ENCODE results near the gene P2RY12.

Gene P2RY12

DNA sequence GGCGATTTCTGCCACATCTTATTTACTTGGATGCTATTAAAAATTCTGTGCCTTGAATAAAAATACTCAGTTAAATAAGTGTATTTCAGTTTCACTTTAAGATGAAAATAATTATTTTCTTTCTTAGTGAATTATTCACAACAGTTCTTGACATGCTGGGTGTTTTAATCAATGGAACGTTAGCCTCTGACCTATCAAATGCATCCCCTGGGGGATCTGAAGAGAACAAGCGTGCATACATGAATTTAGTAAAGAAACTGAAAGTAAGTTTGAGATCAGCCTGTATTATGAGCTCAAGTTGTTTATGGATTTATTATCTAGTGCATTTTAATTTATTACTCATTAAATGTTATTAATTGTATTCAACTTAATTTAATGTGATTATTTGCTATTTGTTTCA, 597 bp downstream of the P2RY12 start:
- Histone ChIP-seq H2AFZ (ENCODE audit: low read depth, low read length) (no peak overlapping the region), H3K4me3 (ENCODE audit: low read length) (peak overlapping the region; percentile 64)

DNA sequence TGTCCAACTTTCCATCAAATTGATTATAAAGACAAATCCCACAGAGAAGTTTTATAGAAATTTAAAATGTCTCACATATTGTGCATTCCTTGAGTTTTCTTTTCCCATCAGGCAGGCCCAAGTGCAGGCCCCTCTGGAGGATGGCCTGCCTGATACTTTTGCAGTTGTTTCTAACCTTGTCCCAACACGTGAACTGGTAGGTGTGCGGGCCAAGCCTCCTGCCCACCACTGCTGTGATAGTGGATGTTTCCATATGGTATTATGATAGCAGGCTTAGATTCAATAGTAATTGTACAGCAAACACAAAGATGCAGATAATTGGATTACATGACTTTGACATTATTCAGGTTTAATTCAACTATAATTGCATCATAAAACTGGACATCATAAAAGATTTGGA, 1.4 kb downstream of the P2RY12 start:
- Histone ChIP-seq H3K4me1 (ENCODE audit: low read length) (peaks cover 80% of the 10 kb centered on the region), H3K36me3 (replicated peaks; ENCODE audit: low read depth, low read length) (no peaks in the 10 kb centered on the region), H3K27me3 (ENCODE audit: low read depth, low read length) (no peaks in the 10 kb centered on the region), H2AFZ (ENCODE audit: low read depth, low read length) (peak overlapping the region; percentile 28; the same call in 1 of the 2 replicates), H3K4me3 (ENCODE audit: low read length) (peak overlapping the region; percentile 7; the same call in 1 of the 2 replicates), H3K79me2 (ENCODE audit: low read length) (no peaks in the 10 kb centered on the region), H4K20me1 (ENCODE audit: insufficient read depth, low read length) (no peaks in the 10 kb centered on the region), H3K4me2 (ENCODE audit: low read length) (peak overlapping the region; percentile 79), H3K27ac (ENCODE audit: low read length) (peak overlapping the region; percentile 93), H3K9ac (ENCODE audit: low read length) (peak overlapping the region; percentile 47), H3K9me3 (ENCODE audit: insufficient read depth, low read length) (no peaks in the 10 kb centered on the region)
- TF ChIP-seq, protein P1, sequence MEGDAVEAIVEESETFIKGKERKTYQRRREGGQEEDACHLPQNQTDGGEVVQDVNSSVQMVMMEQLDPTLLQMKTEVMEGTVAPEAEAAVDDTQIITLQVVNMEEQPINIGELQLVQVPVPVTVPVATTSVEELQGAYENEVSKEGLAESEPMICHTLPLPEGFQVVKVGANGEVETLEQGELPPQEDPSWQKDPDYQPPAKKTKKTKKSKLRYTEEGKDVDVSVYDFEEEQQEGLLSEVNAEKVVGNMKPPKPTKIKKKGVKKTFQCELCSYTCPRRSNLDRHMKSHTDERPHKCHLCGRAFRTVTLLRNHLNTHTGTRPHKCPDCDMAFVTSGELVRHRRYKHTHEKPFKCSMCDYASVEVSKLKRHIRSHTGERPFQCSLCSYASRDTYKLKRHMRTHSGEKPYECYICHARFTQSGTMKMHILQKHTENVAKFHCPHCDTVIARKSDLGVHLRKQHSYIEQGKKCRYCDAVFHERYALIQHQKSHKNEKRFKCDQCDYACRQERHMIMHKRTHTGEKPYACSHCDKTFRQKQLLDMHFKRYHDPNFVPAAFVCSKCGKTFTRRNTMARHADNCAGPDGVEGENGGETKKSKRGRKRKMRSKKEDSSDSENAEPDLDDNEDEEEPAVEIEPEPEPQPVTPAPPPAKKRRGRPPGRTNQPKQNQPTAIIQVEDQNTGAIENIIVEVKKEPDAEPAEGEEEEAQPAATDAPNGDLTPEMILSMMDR (IDR thresholded peaks at IDR 0.05; ENCODE audit: low read depth, low read length) = no peak
- no peak for TF ChIP-seq EZH2phosphoT487 (IDR thresholded peaks at IDR 0.05; ENCODE audit: low read depth)

More for the DNA sequence above, 597 bp downstream of the P2RY12 start:
- TF ChIP-seq EZH2phosphoT487 (IDR thresholded peaks at IDR 0.05; ENCODE audit: low read depth) = no peak
- TF ChIP-seq, protein P1 (IDR thresholded peaks at IDR 0.05; ENCODE audit: low read depth, low read length) = no peak
- no peaks in the 10 kb centered on the region for H4K20me1 ChIP-seq (ENCODE audit: insufficient read depth, low read length)
- H3K9me3 ChIP-seq (ENCODE audit: insufficient read depth, low read length) = no peaks in the 10 kb centered on the region
- peaks cover 81% of the 10 kb centered on the region for H3K4me1 ChIP-seq (ENCODE audit: low read length)
- peak overlapping the region; percentile 47 for H3K9ac ChIP-seq (ENCODE audit: low read length)
- H3K27ac ChIP-seq (ENCODE audit: low read length) = peak overlapping the region; percentile 93
- no peaks in the 10 kb centered on the region for H3K36me3 ChIP-seq (replicated peaks; ENCODE audit: low read depth, low read length)
- H3K27me3 ChIP-seq (ENCODE audit: low read depth, low read length) = no peaks in the 10 kb centered on the region
- peak overlapping the region; percentile 79 for H3K4me2 ChIP-seq (ENCODE audit: low read length)
- H3K79me2 ChIP-seq (ENCODE audit: low read length) = no peaks in the 10 kb centered on the region

DNA sequence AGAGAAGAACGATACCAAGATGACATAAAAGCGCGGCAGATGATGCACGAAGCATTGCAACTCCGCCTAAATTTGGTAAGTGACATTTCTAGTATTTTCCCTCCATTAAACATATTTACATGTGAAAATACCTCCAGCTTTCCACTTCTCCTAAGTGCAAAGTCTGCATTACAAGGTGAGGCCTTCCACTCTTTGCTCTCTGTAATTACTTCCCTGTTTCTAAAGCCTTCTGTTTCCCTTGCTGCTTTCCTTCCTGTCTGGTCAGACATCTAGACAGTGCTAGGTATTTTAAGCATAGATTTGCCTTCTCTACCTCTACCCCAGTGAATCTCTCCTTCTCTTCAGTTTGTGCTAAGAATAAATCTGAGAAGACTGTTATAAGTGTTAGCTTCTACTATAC, 1.9 kb downstream of the P2RY12 start:
- Histone ChIP-seq H3K27me3 (ENCODE audit: low read depth, low read length) (no peaks in the 10 kb centered on the region), H3K27ac (ENCODE audit: low read length) (peak overlapping the region; percentile 93), H3K4me1 (ENCODE audit: low read length) (peaks cover 80% of the 10 kb centered on the region), H3K36me3 (replicated peaks; ENCODE audit: low read depth, low read length) (no peaks in the 10 kb centered on the region), H3K9ac (ENCODE audit: low read length) (peak overlapping the region; percentile 47), H3K4me2 (ENCODE audit: low read length) (peak overlapping the region; percentile 79), H2AFZ (ENCODE audit: low read depth, low read length) (no peak overlapping the region), H3K79me2 (ENCODE audit: low read length) (no peaks in the 10 kb centered on the region), H3K9me3 (ENCODE audit: insufficient read depth, low read length) (no peaks in the 10 kb centered on the region), H4K20me1 (ENCODE audit: insufficient read depth, low read length) (no peaks in the 10 kb centered on the region), H3K4me3 (ENCODE audit: low read length) (peak overlapping the region; percentile 7; the same call in 1 of the 2 replicates)
- TF ChIP-seq, protein P1 (IDR thresholded peaks at IDR 0.05; ENCODE audit: low read depth, low read length) = no peak
- no peak for TF ChIP-seq EZH2phosphoT487 (IDR thresholded peaks at IDR 0.05; ENCODE audit: low read depth)

DNA sequence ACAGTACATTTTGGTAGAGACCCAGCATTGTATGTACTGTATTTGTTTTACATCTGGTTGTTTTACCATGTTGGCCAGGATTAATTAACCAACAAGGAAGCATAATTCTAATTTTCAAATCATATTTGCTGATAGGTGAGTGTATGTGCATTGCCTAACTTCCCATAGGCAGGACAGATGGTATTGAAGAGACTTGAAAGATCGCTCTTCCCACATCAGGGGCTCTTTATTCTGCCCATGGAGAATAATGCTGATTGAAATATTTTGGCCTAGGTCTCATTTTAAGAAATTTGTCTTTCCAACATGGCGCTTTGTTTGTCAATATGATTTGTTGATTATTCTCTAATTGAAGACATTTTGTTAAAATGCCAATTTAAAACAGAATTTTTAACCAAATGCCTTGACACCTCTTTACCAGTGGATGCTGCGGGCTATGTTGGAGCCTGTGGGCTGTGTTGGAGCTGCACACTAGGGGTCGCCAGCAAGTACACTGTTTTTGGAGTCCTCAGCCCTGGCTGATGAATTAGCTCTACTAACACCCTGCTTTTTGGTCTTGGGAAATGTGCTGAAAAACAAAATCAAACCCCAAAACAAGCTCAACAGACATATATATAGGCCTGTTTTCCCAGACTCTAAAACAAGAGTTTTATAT, 5.3 kb downstream of the P2RY12 start:
- TF ChIP-seq, protein P1 (IDR thresholded peaks at IDR 0.05; ENCODE audit: low read depth, low read length) = peak; percentile 88
- no peak for TF ChIP-seq EZH2phosphoT487 (IDR thresholded peaks at IDR 0.05; ENCODE audit: low read depth)
- Histone ChIP-seq H2AFZ (ENCODE audit: low read depth, low read length) (no peak overlapping the region), H3K79me2 (ENCODE audit: low read length) (no peaks in the 10 kb centered on the region), H3K4me1 (ENCODE audit: low read length) (peaks cover 83% of the 10 kb centered on the region), H3K27ac (ENCODE audit: low read length) (peak overlapping the region; percentile 50), H3K9me3 (ENCODE audit: insufficient read depth, low read length) (no peaks in the 10 kb centered on the region), H3K4me2 (ENCODE audit: low read length) (no peak overlapping the region), H3K9ac (ENCODE audit: low read length) (no peak overlapping the region), H4K20me1 (ENCODE audit: insufficient read depth, low read length) (no peaks in the 10 kb centered on the region), H3K27me3 (ENCODE audit: low read depth, low read length) (no peaks in the 10 kb centered on the region), H3K4me3 (ENCODE audit: low read length) (no peak overlapping the region), H3K36me3 (replicated peaks; ENCODE audit: low read depth, low read length) (no peaks in the 10 kb centered on the region)

Measured in OCI-LY3 (cell line).